GM18498 (cell line): ENCODE data around the gene TRIM56.
"Not testable (repeated sequence)": the region's sequence is repeated elsewhere in the genome, so short reads cannot be mapped to it uniquely, and the experiment has no call there.

Experiments used
- ATAC-seq: cut with Tn5 transposase; IDR thresholded peaks from one replicate; pipeline ENCODE4 v1.9.1; 2021; ENCODE audit warnings: mild to moderate bottlenecking, moderate library complexity; ENCODE audit not compliant: unreplicated experiment

The TRIM56 gene

DNA sequence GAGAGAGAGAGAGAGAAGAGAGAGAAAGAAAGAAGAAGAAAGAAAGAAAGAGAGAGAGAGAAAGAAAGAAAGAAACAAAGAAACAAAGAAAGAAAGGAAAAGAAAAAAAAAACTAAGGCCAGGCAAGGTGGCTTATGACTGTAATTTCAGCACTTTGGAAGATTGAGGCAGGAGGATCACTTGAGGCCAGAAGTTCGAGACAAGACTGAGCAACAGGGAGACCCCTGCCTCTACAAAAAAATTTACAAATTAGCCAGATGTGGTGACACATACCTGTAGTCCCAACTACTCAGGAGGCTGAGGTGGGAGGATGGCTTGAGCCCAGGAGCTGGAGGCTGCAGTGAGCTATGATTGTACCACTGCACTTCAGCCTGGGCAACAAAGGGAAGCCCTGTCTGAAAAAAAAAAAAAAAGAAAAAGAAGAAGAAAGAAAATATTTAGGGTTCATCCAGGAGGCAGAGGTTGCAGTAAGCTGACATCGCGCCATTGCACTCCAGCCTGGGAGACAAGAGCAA, 44.4 kb downstream of the TRIM56 start:
- no peak for ATAC-seq

DNA sequence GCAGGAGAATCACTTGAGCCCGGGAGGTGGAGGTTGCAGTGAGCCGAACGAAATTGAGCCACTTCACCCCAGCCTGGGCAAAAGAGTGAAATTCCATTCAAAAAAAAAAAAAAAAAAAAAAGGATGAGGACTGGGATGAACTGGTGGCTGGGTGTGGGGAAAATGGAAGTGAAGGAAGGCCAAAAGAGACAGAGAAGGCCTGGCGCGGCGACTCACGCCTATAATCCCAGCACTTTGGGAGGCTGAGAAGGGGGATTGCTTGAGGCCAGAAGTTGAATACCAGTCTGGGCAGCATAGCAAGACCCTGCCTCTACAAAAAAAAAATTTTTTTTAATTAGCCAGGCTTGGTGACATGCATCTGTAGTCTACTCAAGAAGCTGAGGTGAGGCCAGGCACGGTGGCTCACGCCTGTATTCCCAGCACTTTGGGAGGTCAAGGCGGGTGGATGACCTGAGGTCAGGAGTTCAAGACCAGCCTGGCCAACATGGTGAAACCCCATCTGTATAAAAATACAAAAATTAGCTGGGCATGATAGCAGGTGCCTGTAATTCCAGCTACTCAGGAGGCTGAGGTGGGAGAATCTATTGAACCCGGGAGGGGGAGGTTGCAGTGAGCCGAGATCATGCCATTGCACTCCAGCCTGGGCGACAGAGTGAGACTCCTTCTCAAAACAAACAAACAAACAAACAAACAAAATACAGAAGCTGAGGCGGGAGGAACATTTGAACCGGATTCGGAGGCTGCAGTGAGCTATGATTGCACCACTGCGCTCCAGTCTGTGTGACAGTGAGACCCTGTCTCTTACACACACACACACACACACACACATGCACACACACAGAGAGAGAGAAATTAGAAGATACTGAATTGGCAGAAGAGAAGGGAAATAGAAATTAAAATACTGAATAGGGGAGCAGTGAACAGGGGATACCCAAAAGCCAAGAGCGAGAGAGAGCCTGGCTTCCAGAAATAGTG, 47.6 kb downstream of the TRIM56 start:
- ATAC-seq: not testable (repeated sequence)

DNA sequence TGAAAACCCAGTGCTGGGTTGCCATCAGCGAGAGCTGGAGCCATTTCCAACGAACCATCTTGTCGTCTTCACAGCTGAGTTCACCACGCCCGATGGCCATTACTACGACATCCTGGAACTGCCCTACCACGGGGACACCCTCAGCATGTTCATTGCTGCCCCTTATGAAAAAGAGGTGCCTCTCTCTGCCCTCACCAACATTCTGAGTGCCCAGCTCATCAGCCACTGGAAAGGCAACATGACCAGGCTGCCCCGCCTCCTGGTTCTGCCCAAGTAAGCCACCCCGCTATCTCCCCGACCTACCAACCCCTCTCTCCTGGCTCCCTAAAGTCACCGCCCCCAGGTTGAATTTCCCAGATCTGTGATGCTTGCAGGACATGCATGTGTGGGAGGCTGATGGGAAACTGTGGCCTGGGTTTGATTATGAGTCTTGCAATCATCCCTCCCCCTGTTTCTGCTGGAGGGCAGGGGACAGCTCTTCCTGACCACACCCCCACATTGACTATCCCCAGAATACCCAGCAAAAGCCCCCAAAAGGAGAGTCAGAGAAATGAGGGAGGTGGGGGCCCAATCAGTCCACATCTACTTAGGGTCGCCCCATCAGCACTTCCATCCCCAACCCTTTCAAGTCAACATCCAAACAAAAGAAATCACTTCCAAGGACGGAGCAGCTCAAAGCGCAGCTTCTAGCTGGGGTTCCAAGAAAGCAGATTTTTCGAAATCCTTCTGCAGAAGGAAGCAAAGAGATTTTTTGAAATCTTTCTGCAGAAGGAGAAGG, 48.5 kb downstream of the TRIM56 start:
- no peak for ATAC-seq

DNA sequence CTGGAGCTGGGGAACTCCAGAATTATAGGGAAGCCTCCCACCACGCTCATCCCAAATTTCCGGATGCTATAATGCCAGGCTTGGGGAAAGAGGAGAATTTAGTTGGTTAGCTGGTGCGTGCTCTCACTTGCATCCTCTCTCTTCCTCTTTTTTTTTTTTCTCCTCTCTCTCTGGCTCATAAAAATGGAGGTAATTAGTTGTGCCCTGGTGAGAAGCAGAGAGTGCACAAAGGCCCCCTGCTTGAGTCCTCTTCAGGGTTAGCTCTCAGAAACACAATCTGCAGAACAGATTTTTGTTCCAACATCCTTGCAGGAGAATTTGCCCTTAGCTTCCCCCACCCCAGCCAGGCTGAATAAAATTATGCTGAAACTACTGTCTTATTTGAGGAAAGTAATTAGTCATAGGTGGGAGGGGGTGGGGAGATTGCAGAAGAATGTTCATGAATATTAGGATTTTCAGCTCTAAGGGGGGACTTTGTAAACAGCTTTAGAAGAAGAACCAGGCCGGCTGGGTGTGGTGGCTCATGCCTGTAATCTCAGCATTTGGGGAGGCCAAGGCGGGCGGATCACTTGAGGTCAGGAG, 49.2 kb downstream of the TRIM56 start:
- ATAC-seq: no peak

DNA sequence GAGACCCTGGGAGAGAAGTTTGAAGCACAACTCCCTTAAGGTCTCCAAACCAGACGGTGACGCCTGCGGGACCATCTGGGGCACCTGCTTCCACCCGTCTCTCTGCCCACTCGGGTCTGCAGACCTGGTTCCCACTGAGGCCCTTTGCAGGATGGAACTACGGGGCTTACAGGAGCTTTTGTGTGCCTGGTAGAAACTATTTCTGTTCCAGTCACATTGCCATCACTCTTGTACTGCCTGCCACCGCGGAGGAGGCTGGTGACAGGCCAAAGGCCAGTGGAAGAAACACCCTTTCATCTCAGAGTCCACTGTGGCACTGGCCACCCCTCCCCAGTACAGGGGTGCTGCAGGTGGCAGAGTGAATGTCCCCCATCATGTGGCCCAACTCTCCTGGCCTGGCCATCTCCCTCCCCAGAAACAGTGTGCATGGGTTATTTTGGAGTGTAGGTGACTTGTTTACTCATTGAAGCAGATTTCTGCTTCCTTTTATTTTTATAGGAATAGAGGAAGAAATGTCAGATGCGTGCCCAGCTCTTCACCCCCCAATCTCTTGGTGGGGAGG, 52.5 kb downstream of the TRIM56 start:
- ATAC-seq: no peak

DNA sequence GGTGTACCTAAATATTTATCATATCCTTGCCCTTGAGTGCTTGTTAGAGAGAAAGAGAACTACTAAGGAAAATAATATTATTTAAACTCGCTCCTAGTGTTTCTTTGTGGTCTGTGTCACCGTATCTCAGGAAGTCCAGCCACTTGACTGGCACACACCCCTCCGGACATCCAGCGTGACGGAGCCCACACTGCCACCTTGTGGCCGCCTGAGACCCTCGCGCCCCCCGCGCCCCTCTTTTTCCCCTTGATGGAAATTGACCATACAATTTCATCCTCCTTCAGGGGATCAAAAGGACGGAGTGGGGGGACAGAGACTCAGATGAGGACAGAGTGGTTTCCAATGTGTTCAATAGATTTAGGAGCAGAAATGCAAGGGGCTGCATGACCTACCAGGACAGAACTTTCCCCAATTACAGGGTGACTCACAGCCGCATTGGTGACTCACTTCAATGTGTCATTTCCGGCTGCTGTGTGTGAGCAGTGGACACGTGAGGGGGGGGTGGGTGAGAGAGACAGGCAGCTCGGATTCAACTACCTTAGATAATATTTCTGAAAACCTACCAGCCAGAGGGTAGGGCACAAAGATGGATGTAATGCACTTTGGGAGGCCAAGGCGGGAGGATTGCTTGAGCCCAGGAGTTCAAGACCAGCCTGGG, 53.1 kb downstream of the TRIM56 start:
- ATAC-seq: peak; percentile 79

DNA sequence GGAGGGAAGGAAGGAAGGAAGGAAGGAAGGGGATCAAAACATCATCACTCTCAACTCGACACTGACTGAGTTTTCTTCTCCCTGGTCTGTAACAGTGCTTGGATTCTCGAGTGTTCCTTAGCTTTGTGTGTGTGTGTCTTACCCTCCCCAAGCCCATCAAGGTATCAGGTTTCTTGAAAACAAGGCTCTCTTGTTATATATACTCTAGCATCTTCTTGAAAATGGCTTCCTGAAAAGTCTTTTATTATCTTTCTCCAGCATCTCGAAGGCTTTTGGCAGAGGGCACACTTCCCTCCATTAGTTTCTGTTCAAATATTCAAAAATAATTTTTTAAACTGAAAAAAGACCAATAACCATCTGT, 55.0 kb downstream of the TRIM56 start:
- ATAC-seq: no peak

DNA sequence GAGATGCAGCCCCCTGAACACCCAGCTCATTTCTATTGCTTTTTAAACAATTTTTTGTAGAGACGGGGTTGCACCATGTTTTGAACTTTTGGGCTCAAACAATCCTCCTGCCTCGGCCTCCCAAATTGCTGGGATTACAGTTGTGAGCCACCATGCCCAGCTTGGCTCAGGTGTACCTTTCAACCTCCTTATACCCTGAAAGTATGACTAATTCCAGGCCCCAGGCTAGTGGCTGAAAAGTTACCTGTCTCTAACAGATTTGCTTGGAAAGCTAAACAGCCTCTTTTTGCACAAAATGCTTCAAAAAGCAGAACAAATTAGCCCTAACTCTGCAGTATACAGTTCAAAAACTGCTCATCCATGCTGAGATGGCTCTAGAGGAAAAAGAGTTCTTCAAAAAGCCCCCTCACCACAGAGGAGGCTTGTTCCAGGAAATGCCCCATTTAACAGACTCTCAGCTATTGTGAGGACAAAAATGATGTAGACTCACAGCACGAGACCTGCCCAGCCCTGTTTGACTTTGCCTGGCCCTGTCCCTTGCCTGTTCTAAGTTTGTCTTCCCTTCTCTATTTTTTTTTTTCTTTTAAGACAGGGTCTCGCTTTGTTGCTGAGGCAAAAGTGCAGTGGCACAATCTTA, 55.6 kb downstream of the TRIM56 start:
- no peak for ATAC-seq
